HG03520 (cell line): ENCODE measurements around the gene HEG1.

ENCODE experiments used
- ATAC-seq: cut with Tn5 transposase; IDR thresholded peaks from one replicate; pipeline ENCODE4 v1.9.1; 2021; ENCODE audit warnings: mild to moderate bottlenecking, moderate library complexity; ENCODE audit not compliant: unreplicated experiment

The HEG1 gene

GRCh38 chr3:124924741-124925140 is 131.1 kb downstream of the HEG1 start:
- no peak for ATAC-seq

- ATAC-seq = no peak
Measured at GRCh38 chr3:124923833-124924232, 132.0 kb downstream of the HEG1 start.

- ATAC-seq = no peak
Measured at GRCh38 chr3:124920718-124921117, 135.1 kb downstream of the HEG1 start.

- ATAC-seq = no peak
Measured at GRCh38 chr3:124919756-124920155, 136.0 kb downstream of the HEG1 start.

GRCh38 chr3:124918524-124918923 is 137.3 kb downstream of the HEG1 start:
- ATAC-seq = no peak

GRCh38 chr3:124916837-124917409 is 138.9 kb downstream of the HEG1 start:
- ATAC-seq = no peak
